ENCODE data around the gene RGPD3.
"Not testable (repeated sequence)": the region's sequence is repeated elsewhere in the genome, so short reads cannot be mapped to it uniquely, and the experiment has no call there.

GRCh38 chr2:106511934-106512333, 43.7 kb upstream of the RGPD3 start:
- not testable (repeated sequence) for TF ChIP-seq POLR2A, CTCF (IDR thresholded peaks at IDR 0.05)

Measured in vagina (tissue), 2 donors.